Mesothelial cell of epicardium (in vitro differentiated cells): ENCODE measurements around the gene GARS1. TPM values are rescaled to one million over a fixed set of nuclear protein-coding genes. Genes with fewer than 3 reads are reported as not detected.

ENCODE experiments used
- DNase-seq, 2 experiments: peaks; one replicate each; pipeline ENCODE4 v3.0.0; 2021; ENCODE audit warnings: low spot score in 2 of 2; ENCODE audit not compliant: unreplicated experiment in 2 of 2
- H3K27ac Mint-ChIP-seq: 2 replicates; pipeline ENCODE4 v1.8.0; 2021; ENCODE audit warnings: mixed read lengths
- H3K27me3 Mint-ChIP-seq: 2 replicates; pipeline ENCODE4 v1.8.0; 2021; ENCODE audit warnings: low read depth, mixed read lengths
- H3K36me3 Mint-ChIP-seq: 2 replicates; pipeline ENCODE4 v1.8.0; 2021; ENCODE audit warnings: mixed read lengths
- H3K4me1 Mint-ChIP-seq: 2 replicates; pipeline ENCODE4 v1.8.0; 2021; ENCODE audit warnings: mixed read lengths
- H3K4me3 Mint-ChIP-seq: 2 replicates; pipeline ENCODE4 v1.8.0; 2021; ENCODE audit warnings: mild to moderate bottlenecking, moderate library complexity, mixed read lengths
- H3K9me3 Mint-ChIP-seq: 2 replicates; pipeline ENCODE4 v1.8.0; 2021; ENCODE audit warnings: mixed read lengths
- CTCF ChIP-seq: fragments of 200-600 bp; sonication (generic); IDR thresholded peaks from one replicate; pipeline ENCODE4 v1.5.0; 2021; ENCODE audit warnings: antibody characterized with exemption; ENCODE audit not compliant: unreplicated experiment
- total RNA-seq: library from RNA; stranded (reverse); gene quantifications from 3 replicates; pipeline ENCODE4 v1.2.1, GENCODE V29; 2021

The GARS1 gene
- total RNA-seq, 1 donor from 2014 or later: 92.2 TPM

DNA sequence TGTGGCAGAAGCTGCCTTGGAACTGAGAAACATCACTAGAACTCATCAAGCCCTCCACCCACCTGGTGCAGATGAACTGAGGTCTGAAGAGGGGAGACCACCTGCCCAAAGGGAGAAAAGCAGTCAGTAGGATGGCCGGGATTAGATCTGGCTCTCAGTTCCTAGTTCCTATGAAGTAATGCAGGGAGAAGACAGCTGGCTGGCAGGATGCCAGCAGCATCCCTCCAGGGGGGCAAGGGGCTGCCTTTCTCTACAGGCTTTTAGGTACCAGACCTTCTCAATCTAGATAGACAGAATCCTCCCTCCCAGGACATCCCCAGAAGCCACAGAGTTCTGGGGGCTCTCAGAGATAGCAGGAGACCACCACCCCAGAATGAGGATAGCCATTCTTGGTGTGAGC is 79.7 kb downstream of the GARS1 start:
- Mint-ChIP-seq H3K4me3 (no peak overlapping the region), H3K36me3 (no peaks in the 10 kb centered on the region), H3K4me1 (no peaks in the 10 kb centered on the region), H3K9me3 (no peaks in the 10 kb centered on the region), H3K27me3 (peaks cover 53% of the 10 kb centered on the region), H3K27ac (no peak overlapping the region)
- no peak for TF ChIP-seq CTCF
- no peak for DNase-seq

DNA sequence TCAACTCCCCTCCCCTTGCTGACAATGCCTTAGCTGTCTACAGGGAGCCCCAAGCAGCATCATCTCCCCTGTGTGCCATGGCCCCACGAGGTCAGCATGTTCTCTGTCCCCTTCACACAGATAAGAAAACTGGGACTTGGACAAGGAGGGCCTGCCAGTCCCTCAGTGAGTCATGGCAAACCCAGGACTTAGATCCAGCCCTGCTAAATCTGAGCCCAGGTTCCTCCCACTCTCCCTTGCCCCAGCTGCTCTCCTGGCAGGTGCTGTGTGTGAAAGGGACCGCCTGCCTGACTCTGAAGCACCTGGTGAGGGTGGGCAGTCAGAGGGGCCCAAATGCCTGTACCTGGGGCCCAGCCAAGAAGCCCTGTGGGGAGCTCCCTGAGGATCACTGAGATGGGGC is 80.2 kb downstream of the GARS1 start:
- Mint-ChIP-seq H3K4me3 (no peak overlapping the region), H3K4me1 (no peaks in the 10 kb centered on the region), H3K9me3 (no peaks in the 10 kb centered on the region)

DNA sequence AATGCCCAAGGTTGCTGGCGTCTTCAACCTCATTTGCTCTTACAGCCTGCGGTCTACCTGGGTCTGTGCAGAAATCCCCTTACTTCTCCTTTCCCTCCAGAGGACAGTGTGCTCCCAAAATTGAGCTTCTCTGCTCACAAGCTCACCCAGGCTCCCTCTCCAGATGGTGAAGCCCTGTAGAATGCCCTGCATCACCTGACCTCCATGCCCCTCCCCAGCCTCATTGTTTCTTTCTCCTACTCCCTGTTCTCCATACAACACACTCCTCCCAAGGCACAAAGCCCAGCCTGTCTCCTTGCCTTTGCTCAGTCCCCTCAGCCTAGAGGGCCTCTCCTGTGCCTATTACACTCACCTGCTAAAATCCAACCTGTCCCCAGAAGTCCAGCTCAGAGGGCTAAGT is 84.1 kb downstream of the GARS1 start:
- no peak for TF ChIP-seq CTCF
- no peak overlapping the region for H3K27ac Mint-ChIP-seq
- H3K4me1 Mint-ChIP-seq: peaks cover 10% of the 10 kb centered on the region
- no peaks in the 10 kb centered on the region for H3K9me3 Mint-ChIP-seq
- no peak for DNase-seq
- peaks cover 89% of the 10 kb centered on the region for H3K27me3 Mint-ChIP-seq
- no peak overlapping the region for H3K4me3 Mint-ChIP-seq
- H3K36me3 Mint-ChIP-seq: no peaks in the 10 kb centered on the region

More for the DNA sequence above, 80.2 kb downstream of the GARS1 start:
- Mint-ChIP-seq H3K36me3 (no peaks in the 10 kb centered on the region), H3K27me3 (peaks cover 56% of the 10 kb centered on the region), H3K27ac (no peak overlapping the region)
- no peak for DNase-seq
- no peak for TF ChIP-seq CTCF

DNA sequence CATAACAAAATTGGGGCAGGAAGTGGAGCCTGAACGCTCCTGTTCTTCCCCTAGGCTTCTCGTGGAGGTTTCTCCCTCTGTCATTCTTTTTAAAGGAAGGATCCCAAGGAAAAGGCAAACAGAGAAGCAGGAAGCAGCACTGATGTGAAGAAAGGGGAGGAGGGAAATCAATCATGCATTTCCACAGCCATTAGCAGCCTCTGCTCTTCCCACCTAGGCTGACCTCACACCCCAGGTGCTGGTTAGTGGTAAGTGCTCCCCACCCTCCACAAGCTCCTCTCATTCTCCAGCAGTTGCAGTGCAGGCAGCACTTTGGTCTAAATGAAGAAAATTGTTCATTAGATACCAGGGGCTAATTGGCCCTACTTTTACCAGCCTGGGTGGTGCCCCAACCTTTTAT is 85.0 kb downstream of the GARS1 start:
- Mint-ChIP-seq H3K4me1 (peaks cover 10% of the 10 kb centered on the region), H3K27ac (no peak overlapping the region), H3K4me3 (no peak overlapping the region), H3K36me3 (no peaks in the 10 kb centered on the region), H3K27me3 (peaks cover 93% of the 10 kb centered on the region), H3K9me3 (no peaks in the 10 kb centered on the region)
- TF ChIP-seq CTCF: no peak
- no peak for DNase-seq

DNA sequence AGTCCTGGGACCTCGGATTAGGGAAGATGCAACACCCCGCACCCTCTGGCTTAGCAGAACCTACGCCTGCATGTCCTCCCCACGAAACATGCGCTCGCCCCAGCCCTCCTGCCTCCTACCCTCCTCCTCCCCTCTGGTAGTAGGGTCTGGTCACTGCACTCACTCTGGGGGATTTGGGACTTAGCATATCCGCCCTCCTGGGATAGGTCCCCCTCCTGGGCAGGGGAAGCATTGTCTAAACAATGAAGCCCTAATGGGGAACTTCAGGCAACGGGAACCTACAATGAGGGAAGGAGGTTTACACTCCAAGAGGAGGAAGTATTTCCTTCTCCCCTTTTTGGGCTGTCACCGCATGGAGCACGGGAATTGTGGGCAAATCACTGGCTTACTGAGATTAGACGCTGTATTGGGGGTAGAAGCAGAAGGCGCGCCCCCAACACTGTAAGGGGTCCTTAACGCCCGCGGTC is 86.7 kb downstream of the GARS1 start:
- Mint-ChIP-seq H3K4me3 (peak overlapping the region; percentile 65), H3K27me3 (peaks cover 87% of the 10 kb centered on the region), H3K36me3 (no peaks in the 10 kb centered on the region), H3K9me3 (no peaks in the 10 kb centered on the region), H3K4me1 (peaks cover 10% of the 10 kb centered on the region), H3K27ac (no peak overlapping the region)
- no peak for TF ChIP-seq CTCF
- no peak for DNase-seq

DNA sequence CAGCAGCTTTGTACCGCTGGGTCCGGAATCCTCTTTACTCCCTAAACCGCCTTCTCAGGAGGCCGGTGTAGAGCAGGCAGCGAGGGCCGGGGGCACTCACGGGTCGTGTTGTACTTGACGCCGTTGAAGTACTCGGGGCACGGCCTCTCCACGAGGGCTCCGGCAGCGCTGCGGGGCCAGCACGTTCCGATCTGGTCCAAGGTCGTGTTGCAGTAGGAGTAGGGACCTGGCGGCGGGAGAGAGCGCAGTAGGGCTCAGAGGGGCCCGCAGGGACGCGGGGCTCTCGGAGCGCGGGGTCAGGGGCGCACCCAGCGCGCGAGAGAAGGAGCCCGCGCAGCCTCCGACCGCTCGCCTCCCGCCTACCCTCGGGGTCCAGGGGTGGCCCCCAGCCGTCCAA is 87.1 kb downstream of the GARS1 start:
- Mint-ChIP-seq H3K27ac (no peak overlapping the region), H3K9me3 (no peaks in the 10 kb centered on the region), H3K4me1 (peaks cover 10% of the 10 kb centered on the region), H3K36me3 (no peaks in the 10 kb centered on the region), H3K4me3 (peak overlapping the region; percentile 65), H3K27me3 (peaks cover 84% of the 10 kb centered on the region)
- TF ChIP-seq CTCF: no peak
- no peak for DNase-seq
